Coronary artery (tissue), 2 donors: ENCODE data around the gene ETDB.

ENCODE experiments used
- DNase-seq: peaks from one replicate; pipeline ENCODE4 v3.0.0-alpha.2; 2017; ENCODE audit warnings: low spot score
- H3K27ac ChIP-seq, 2 donors: fragments of 200-600 bp; sonication (generic); one replicate each; pipeline ENCODE4 v1.5.1; 2016 to 2019
- H3K4me3 ChIP-seq: fragments of 200-600 bp; sonication (generic); 2 replicates; pipeline ENCODE4 v1.5.1; 2016; ENCODE audit warnings: mild to moderate bottlenecking, moderate library complexity
- TF ChIP-seq, protein P1 (sequence below): fragments of 200-600 bp; sonication (generic); IDR thresholded peaks from one replicate; pipeline ENCODE4 v1.5.1; 2019; ENCODE audit warnings: antibody characterized with exemption

ETDB gene

GRCh38 chrX:135081693-135082404, 38.5 kb downstream of the ETDB start:
- no peak overlapping the region for H3K27ac ChIP-seq
- no peak for DNase-seq
- no peak overlapping the region for H3K4me3 ChIP-seq
- TF ChIP-seq, protein P1, sequence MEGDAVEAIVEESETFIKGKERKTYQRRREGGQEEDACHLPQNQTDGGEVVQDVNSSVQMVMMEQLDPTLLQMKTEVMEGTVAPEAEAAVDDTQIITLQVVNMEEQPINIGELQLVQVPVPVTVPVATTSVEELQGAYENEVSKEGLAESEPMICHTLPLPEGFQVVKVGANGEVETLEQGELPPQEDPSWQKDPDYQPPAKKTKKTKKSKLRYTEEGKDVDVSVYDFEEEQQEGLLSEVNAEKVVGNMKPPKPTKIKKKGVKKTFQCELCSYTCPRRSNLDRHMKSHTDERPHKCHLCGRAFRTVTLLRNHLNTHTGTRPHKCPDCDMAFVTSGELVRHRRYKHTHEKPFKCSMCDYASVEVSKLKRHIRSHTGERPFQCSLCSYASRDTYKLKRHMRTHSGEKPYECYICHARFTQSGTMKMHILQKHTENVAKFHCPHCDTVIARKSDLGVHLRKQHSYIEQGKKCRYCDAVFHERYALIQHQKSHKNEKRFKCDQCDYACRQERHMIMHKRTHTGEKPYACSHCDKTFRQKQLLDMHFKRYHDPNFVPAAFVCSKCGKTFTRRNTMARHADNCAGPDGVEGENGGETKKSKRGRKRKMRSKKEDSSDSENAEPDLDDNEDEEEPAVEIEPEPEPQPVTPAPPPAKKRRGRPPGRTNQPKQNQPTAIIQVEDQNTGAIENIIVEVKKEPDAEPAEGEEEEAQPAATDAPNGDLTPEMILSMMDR, result no peak
